B cell (primary cell): ENCODE data around the gene NPC1. TPM values are rescaled to one million over a fixed set of nuclear protein-coding genes. Genes with fewer than 3 reads are reported as not detected.

Source experiments
- ATAC-seq: fragments of 200-7000 bp; cut with Tn5 transposase; one replicate; pipeline ENCODE4 v1.10.0; 2021; ENCODE audit warnings: low read depth, mild to moderate bottlenecking, moderate number of reproducible peaks, moderate library complexity
- CTCF ChIA-PET: fragments of 350-600 bp; sonication (Branson Sonifier 250); formaldehyde crosslinking; loops from one replicate; lab custom pipeline; 2021; ENCODE audit warnings: antibody characterized with exemption, inconsistent platforms; lab: Charles Lee
- POLR2A ChIA-PET: fragments of 350-600 bp; sonication (Branson Sonifier 250); formaldehyde crosslinking; loops from one replicate; lab custom pipeline; 2021; ENCODE audit warnings: antibody characterized with exemption; lab: Charles Lee
- DNase-seq: peaks from one replicate; pipeline ENCODE4 v3.0.0; 2013
- H2AFZ ChIP-seq: 2 replicates; pipeline ENCODE4 v1.6.1; 2012; ENCODE audit warnings: mild to moderate bottlenecking, low read depth, low read length; ENCODE audit not compliant: insufficient read depth, poor library complexity, severe bottlenecking
- H3K27ac ChIP-seq, 2 donors: 1 replicate in 1 of 2; 2 replicates in 1 of 2; pipeline ENCODE4 v1.5.1; 2012 to 2013; ENCODE audit warnings: low read length in 2 of 2, mild to moderate bottlenecking in 2 of 2, moderate library complexity in 1 of 2
- H3K27me3 ChIP-seq, 4 experiments: fragments of 200-600 bp in 1 of 4; sonication (generic) in 1 of 4; replicated peaks in 1 of 4; 1 replicate in 2 of 4; 2 replicates in 2 of 4; pipeline versions ENCODE4 v1.6.1 to v1.7.0; 2013 to 2016; ENCODE audit warnings: low read length in 3 of 4, mild to moderate bottlenecking in 2 of 4, mixed read lengths in 1 of 4, moderate library complexity in 1 of 4; ENCODE audit not compliant: insufficient read depth in 4 of 4, control insufficient read depth in 3 of 4; ENCODE audit errors: control extremely low read depth in 1 of 4
- H3K36me3 ChIP-seq, 2 experiments: replicated peaks in 1 of 2; 1 replicate in 1 of 2; 2 replicates in 1 of 2; pipeline versions ENCODE4 v1.6.1 to v1.7.1; 2013; ENCODE audit warnings: low read length in 1 of 2; ENCODE audit not compliant: insufficient read depth in 2 of 2, control insufficient read depth in 1 of 2; ENCODE audit errors: control extremely low read depth in 1 of 2, extremely low read depth in 1 of 2
- H3K4me1 ChIP-seq, 2 donors: fragments of 200-600 bp in 1 of 2; sonication (generic) in 1 of 2; 1 replicate in 1 of 2; 2 replicates in 1 of 2; pipeline versions ENCODE4 v1.5.1 to v1.6.1; 2013 to 2017; ENCODE audit warnings: low read length in 2 of 2; ENCODE audit not compliant: control insufficient read depth in 2 of 2, insufficient read depth in 2 of 2
- H3K4me2 ChIP-seq: replicated peaks from 2 replicates; pipeline ENCODE3; 2012; ENCODE audit warnings: mild to moderate bottlenecking, low read depth, low read length; ENCODE audit not compliant: poor library complexity, severe bottlenecking
- H3K4me3 ChIP-seq, 5 experiments: fragments of 200-600 bp in 1 of 5; sonication (generic) in 1 of 5; 1 replicate in 3 of 5; 2 replicates in 2 of 5; pipeline versions ENCODE4 v1.5.1 to v1.7.0; 2011 to 2016; ENCODE audit warnings: low read length in 4 of 5, mild to moderate bottlenecking in 4 of 5, low read depth in 2 of 5, control low read depth in 1 of 5, moderate library complexity in 1 of 5; ENCODE audit not compliant: insufficient read depth in 1 of 5; ENCODE audit errors: control extremely low read depth in 1 of 5, extremely low read depth in 1 of 5
- H3K79me2 ChIP-seq: fragments of 200-600 bp; sonication (generic); one replicate; pipeline ENCODE4 v1.6.0; 2016; ENCODE audit warnings: low read length; ENCODE audit not compliant: control insufficient read depth, insufficient read depth
- H3K9ac ChIP-seq: fragments of 200-600 bp; sonication (generic); 2 replicates; pipeline ENCODE4 v1.6.1; 2017; ENCODE audit warnings: mild to moderate bottlenecking, low read length, moderate library complexity
- H3K9me3 ChIP-seq, 3 donors: one replicate each; pipeline versions ENCODE4 v1.6.1 to v1.7.1; 2013; ENCODE audit warnings: low read length in 2 of 3; ENCODE audit not compliant: control insufficient read depth in 2 of 3, insufficient read depth in 1 of 3; ENCODE audit errors: control extremely low read depth in 1 of 3
- H4K20me1 ChIP-seq: 2 replicates; pipeline ENCODE4 v1.6.0; 2012; ENCODE audit warnings: mild to moderate bottlenecking, low read length; ENCODE audit not compliant: insufficient read depth, control insufficient read depth, poor library complexity, severe bottlenecking
- H3K27ac Mint-ChIP-seq: one replicate; pipeline ENCODE4 v1.8.0; 2021; ENCODE audit warnings: mixed read lengths
- H3K27me3 Mint-ChIP-seq: one replicate; pipeline ENCODE4 v1.8.0; 2021; ENCODE audit warnings: mixed read lengths
- H3K4me1 Mint-ChIP-seq: one replicate; pipeline ENCODE4 v1.8.0; 2021; ENCODE audit warnings: mixed read lengths
- H3K4me3 Mint-ChIP-seq: one replicate; pipeline ENCODE4 v1.8.0; 2021; ENCODE audit warnings: mixed read lengths
- H3K9me3 Mint-ChIP-seq: one replicate; pipeline ENCODE4 v1.8.0; 2022; ENCODE audit warnings: mixed read lengths; ENCODE audit not compliant: insufficient read depth
- CTCF ChIP-seq: fragments of 200-600 bp; IDR thresholded peaks from one replicate; pipeline ENCODE4 v1.8.0; 2022; ENCODE audit warnings: antibody characterized with exemption, mild to moderate bottlenecking
- EZH2 ChIP-seq: IDR thresholded peaks from 2 replicates; pipeline ENCODE4 v1.6.1; 2012; ENCODE audit warnings: borderline replicate concordance, low read depth, mild to moderate bottlenecking, moderate library complexity, low read length; ENCODE audit not compliant: insufficient read depth, poor library complexity, severe bottlenecking
- WGBS: methylation state at CpG from one replicate; pipeline ENCODE4 v1.1.5; 2013; ENCODE audit warnings: missing lambda C conversion rate; ENCODE audit not compliant: insufficient coverage; 5-methylcytosine and 5-hydroxymethylcytosine counted together
- intact Hi-C: fragments of 100-400 bp; cut with micrococcal nuclease; formaldehyde crosslinking; loops from one replicate; pipeline ENCODE4 v1.10.0; 2022
- polyA plus RNA-seq: library from polyadenylated mRNA; depleted of rRNA; stranded (reverse); fragments of >200 nt; gene quantifications from 2 replicates; pipeline ENCODE4 v1.2.3, GENCODE V29; 2012
- total RNA-seq, 2 donors: library from RNA; stranded (reverse); fragments of 120-200 nt in 1 of 2; gene quantifications; 1 replicate in 1 of 2; 2 replicates in 1 of 2; pipeline versions ENCODE4 v1.2.3 to v1.2.4, GENCODE V29; 2013 to 2022

NPC1 gene
- total and polyA plus RNA-seq, 2 donors (not counting 1 experiment from before 2014, with no cell fraction given), result 17.5 to 44.4 TPM

DNA sequence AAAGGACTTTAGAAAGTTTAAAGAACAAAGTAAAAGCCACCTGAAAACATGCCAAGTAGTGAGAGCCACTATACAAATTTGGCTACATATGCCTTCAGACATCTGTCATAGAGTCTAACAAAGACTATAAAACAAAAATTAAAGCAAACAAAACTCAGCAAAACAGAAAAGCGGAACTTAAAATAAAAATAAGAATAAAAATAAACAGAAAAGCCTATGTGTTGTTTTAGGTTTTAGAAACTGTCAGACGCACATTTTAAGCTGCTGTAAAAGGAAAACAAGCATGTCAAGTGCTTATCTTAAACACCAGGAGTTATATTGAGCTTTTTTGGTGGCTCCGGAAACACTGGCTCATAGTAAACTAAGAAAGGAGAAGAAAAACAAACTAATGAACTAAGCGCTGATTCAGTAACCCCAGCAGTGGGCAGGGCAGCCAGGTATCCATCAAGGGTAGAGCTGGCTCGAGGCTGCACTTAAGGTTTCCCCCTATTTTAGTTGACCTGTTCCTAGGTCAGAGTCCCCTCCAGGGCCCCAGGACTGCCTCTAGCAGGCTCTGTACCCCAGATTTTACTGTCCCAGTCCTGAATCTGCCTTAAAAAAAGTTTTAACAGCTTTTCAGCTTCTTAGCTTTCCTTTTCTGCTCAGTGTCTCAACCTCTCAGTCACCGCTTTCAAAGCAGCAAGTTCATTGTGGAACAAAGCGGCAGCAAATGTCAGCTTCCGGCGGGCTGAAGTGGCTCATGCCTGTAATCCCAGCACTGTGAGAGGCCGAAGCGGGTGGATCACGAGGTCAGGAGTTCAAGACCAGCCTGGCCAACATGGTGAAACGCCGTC is 98.4 kb downstream of the NPC1 start:
- no peaks in the 10 kb centered on the region for H3K27me3 Mint-ChIP-seq
- Histone ChIP-seq H3K27ac (peak overlapping the region; percentile 94 to 96), H3K9me3 (peaks cover 0 to 3% (median 0%) of the 10 kb centered on the region in 3 donors), H3K4me3 (peak overlapping the region; percentile 33 to 64 (median 51)), H3K4me2 (peak overlapping the region; percentile 75), H3K36me3 (no peaks in the 10 kb centered on the region), H3K27me3 (no peaks in the 10 kb centered on the region), H2AFZ (peak overlapping the region; percentile 79), H3K9ac (peak overlapping the region; percentile 57), H3K4me1 (peaks cover 53 to 56% of the 10 kb centered on the region in 2 donors), H3K79me2 (peaks cover 35% of the 10 kb centered on the region), H4K20me1 (no peaks in the 10 kb centered on the region)
- TF ChIP-seq CTCF, result no peak
- TF ChIP-seq EZH2, result no peak
- 4% methylated on average over 7 of the region's 14 CpGs for WGBS
- ChIA-PET POLR2A (interaction anchor here (0.6 to 2.2 kb wide), 10 partner anchors 8 to 1887 kb away, joined by 3 to 28 read pairs (median 4); partner anchors contain the start of genes ESCO1, RIOK3 and RMC1), CTCF (interaction anchor here (0.9 to 5.2 kb wide), 7 partner anchors 9 to 76 kb away, joined by 4 to 61 read pairs (median 7); partner anchors contain the start of genes RIOK3 and RMC1)
- DNase-seq (peak; percentile 69), ATAC-seq (peak; percentile 85)
- H3K4me1 Mint-ChIP-seq, result peaks cover 54% of the 10 kb centered on the region
- intact Hi-C loops, result loop anchor here (1.0 kb wide), 2 partner anchors 10 to 15 kb away; partner anchors contain the start of gene RMC1
- peak overlapping the region; percentile 89 for H3K4me3 Mint-ChIP-seq
- H3K27ac Mint-ChIP-seq, result peak overlapping the region; percentile 98
- no peaks in the 10 kb centered on the region for H3K9me3 Mint-ChIP-seq
